ENCODE results near the gene FSTL5. TPM values are rescaled to one million over a fixed set of nuclear protein-coding genes. Genes with fewer than 3 reads are reported as not detected.
A peak's percentile ranks its signal among the peaks of the same experiment; 100 is the strongest.

FSTL5 gene
- total and polyA plus RNA-seq, 5 donors: 0.02 TPM; not detected in 4

- no peaks in the 10 kb centered on the region for H3K27me3 ChIP-seq (ENCODE audit: control insufficient read depth, insufficient read depth)
- intact Hi-C loops (cut with DNase I): no loop called here
- 55% methylated on average over 1 of the region's 1 CpG for WGBS
- H3K4me1 ChIP-seq (ENCODE audit: control insufficient read depth, insufficient read depth, low read length): no peaks in the 10 kb centered on the region
- no peak for ATAC-seq
- no peaks in the 10 kb centered on the region for H3K9me3 ChIP-seq (ENCODE audit: control insufficient read depth, low read length)
- H3K4me3 ChIP-seq (ENCODE audit: low read length): no peak overlapping the region
- no peak for DNase-seq
- no peak overlapping the region for H3K27ac ChIP-seq (ENCODE audit: low read length)
These were observed 466.9 kb downstream of the FSTL5 start for GRCh38 chr4:161696944-161697343.

- no peak for ATAC-seq
- Histone ChIP-seq H3K4me3 (ENCODE audit: low read length) (no peak overlapping the region), H3K9me3 (ENCODE audit: control insufficient read depth, low read length) (no peaks in the 10 kb centered on the region), H3K4me1 (ENCODE audit: control insufficient read depth, insufficient read depth, low read length) (no peaks in the 10 kb centered on the region), H3K27ac (ENCODE audit: low read length) (no peak overlapping the region), H3K27me3 (ENCODE audit: control insufficient read depth, insufficient read depth) (no peaks in the 10 kb centered on the region)
- WGBS: 31% methylated on average over 2 of the region's 2 CpGs
- DNase-seq: no peak
- intact Hi-C loops (cut with DNase I): no loop called here
These were observed 483.7 kb downstream of the FSTL5 start for GRCh38 chr4:161680146-161680545.

- no peak overlapping the region for H3K4me3 ChIP-seq (ENCODE audit: low read length)
- H3K9me3 ChIP-seq (ENCODE audit: control insufficient read depth, low read length): no peaks in the 10 kb centered on the region
- no peak overlapping the region for H3K27ac ChIP-seq (ENCODE audit: low read length)
- intact Hi-C loops (cut with DNase I): no loop called here
- H3K4me1 ChIP-seq (ENCODE audit: control insufficient read depth, insufficient read depth, low read length): no peaks in the 10 kb centered on the region
- no peak for DNase-seq
- 87% methylated on average over 7 of the region's 7 CpGs for WGBS
- H3K27me3 ChIP-seq (ENCODE audit: control insufficient read depth, insufficient read depth): no peaks in the 10 kb centered on the region
- ATAC-seq: no peak
These were observed 499.1 kb downstream of the FSTL5 start for GRCh38 chr4:161664740-161665139.

GRCh38 chr4:161663844-161664243 is 500.0 kb downstream of the FSTL5 start:
- Histone ChIP-seq H3K4me1 (ENCODE audit: control insufficient read depth, insufficient read depth, low read length) (no peaks in the 10 kb centered on the region), H3K27ac (ENCODE audit: low read length) (no peak overlapping the region), H3K27me3 (ENCODE audit: control insufficient read depth, insufficient read depth) (no peaks in the 10 kb centered on the region), H3K4me3 (ENCODE audit: low read length) (no peak overlapping the region), H3K9me3 (ENCODE audit: control insufficient read depth, low read length) (no peaks in the 10 kb centered on the region)
- no peak for ATAC-seq
- intact Hi-C loops (cut with DNase I): no loop called here
- WGBS: 90% methylated on average over 6 of the region's 6 CpGs
- no peak for DNase-seq

- Histone ChIP-seq H3K27me3 (ENCODE audit: control insufficient read depth, insufficient read depth) (no peaks in the 10 kb centered on the region), H3K4me3 (ENCODE audit: low read length) (no peak overlapping the region), H3K27ac (ENCODE audit: low read length) (no peak overlapping the region), H3K9me3 (ENCODE audit: control insufficient read depth, low read length) (no peaks in the 10 kb centered on the region), H3K4me1 (ENCODE audit: control insufficient read depth, insufficient read depth, low read length) (no peaks in the 10 kb centered on the region)
- 78% methylated on average over 2 of the region's 2 CpGs for WGBS
- intact Hi-C loops (cut with DNase I): no loop called here
- DNase-seq (no peak), ATAC-seq (no peak)
These were observed 505.1 kb downstream of the FSTL5 start for GRCh38 chr4:161658676-161659075.

GRCh38 chr4:161657616-161658015 is 506.2 kb downstream of the FSTL5 start:
- Histone ChIP-seq H3K27ac (ENCODE audit: low read length) (no peak overlapping the region), H3K4me3 (ENCODE audit: low read length) (no peak overlapping the region), H3K9me3 (ENCODE audit: control insufficient read depth, low read length) (no peaks in the 10 kb centered on the region), H3K27me3 (ENCODE audit: control insufficient read depth, insufficient read depth) (no peaks in the 10 kb centered on the region), H3K4me1 (ENCODE audit: control insufficient read depth, insufficient read depth, low read length) (no peaks in the 10 kb centered on the region)
- 41% methylated on average over 3 of the region's 3 CpGs for WGBS
- DNase-seq (no peak), ATAC-seq (no peak)
- intact Hi-C loops (cut with DNase I): no loop called here

- Histone ChIP-seq H3K4me1 (ENCODE audit: control insufficient read depth, insufficient read depth, low read length) (no peaks in the 10 kb centered on the region), H3K27ac (ENCODE audit: low read length) (no peak overlapping the region), H3K4me3 (ENCODE audit: low read length) (no peak overlapping the region), H3K27me3 (ENCODE audit: control insufficient read depth, insufficient read depth) (no peaks in the 10 kb centered on the region), H3K9me3 (ENCODE audit: control insufficient read depth, low read length) (no peaks in the 10 kb centered on the region)
- 53% methylated on average over 3 of the region's 3 CpGs for WGBS
- intact Hi-C loops (cut with DNase I): no loop called here
- DNase-seq (no peak), ATAC-seq (no peak)
These were observed 507.2 kb downstream of the FSTL5 start for GRCh38 chr4:161656594-161656993.

- no peak overlapping the region for H3K4me3 ChIP-seq (ENCODE audit: low read length)
- no peaks in the 10 kb centered on the region for H3K4me1 ChIP-seq (ENCODE audit: control insufficient read depth, insufficient read depth, low read length)
- no peaks in the 10 kb centered on the region for H3K27me3 ChIP-seq (ENCODE audit: control insufficient read depth, insufficient read depth)
- intact Hi-C loops (cut with DNase I): no loop called here
- no peaks in the 10 kb centered on the region for H3K9me3 ChIP-seq (ENCODE audit: control insufficient read depth, low read length)
- 89% methylated on average over 2 of the region's 2 CpGs for WGBS
- ATAC-seq (no peak), DNase-seq (no peak)
- H3K27ac ChIP-seq (ENCODE audit: low read length): no peak overlapping the region
These were observed 508.7 kb downstream of the FSTL5 start for GRCh38 chr4:161655148-161655547.

- 91% methylated on average over 1 of the region's 1 CpG for WGBS
- Histone ChIP-seq H3K4me1 (ENCODE audit: control insufficient read depth, insufficient read depth, low read length) (no peaks in the 10 kb centered on the region), H3K4me3 (ENCODE audit: low read length) (no peak overlapping the region), H3K27me3 (ENCODE audit: control insufficient read depth, insufficient read depth) (no peaks in the 10 kb centered on the region), H3K27ac (ENCODE audit: low read length) (no peak overlapping the region), H3K9me3 (ENCODE audit: control insufficient read depth, low read length) (no peaks in the 10 kb centered on the region)
- no peak for ATAC-seq
- intact Hi-C loops (cut with DNase I): no loop called here
- DNase-seq: no peak
These were observed 510.1 kb downstream of the FSTL5 start for GRCh38 chr4:161653697-161654096.

GRCh38 chr4:161651586-161651985 is 512.2 kb downstream of the FSTL5 start:
- Histone ChIP-seq H3K9me3 (ENCODE audit: control insufficient read depth, low read length) (no peaks in the 10 kb centered on the region), H3K4me1 (ENCODE audit: control insufficient read depth, insufficient read depth, low read length) (no peaks in the 10 kb centered on the region), H3K27me3 (ENCODE audit: control insufficient read depth, insufficient read depth) (no peaks in the 10 kb centered on the region), H3K4me3 (ENCODE audit: low read length) (no peak overlapping the region), H3K27ac (ENCODE audit: low read length) (no peak overlapping the region)
- ATAC-seq: no peak
- intact Hi-C loops (cut with DNase I): no loop called here
- no peak for DNase-seq
- 53% methylated on average over 2 of the region's 2 CpGs for WGBS

GRCh38 chr4:161650812-161651211 is 513.0 kb downstream of the FSTL5 start:
- WGBS: 52% methylated on average over 5 of the region's 5 CpGs
- Histone ChIP-seq H3K9me3 (ENCODE audit: control insufficient read depth, low read length) (no peaks in the 10 kb centered on the region), H3K4me1 (ENCODE audit: control insufficient read depth, insufficient read depth, low read length) (no peaks in the 10 kb centered on the region), H3K4me3 (ENCODE audit: low read length) (no peak overlapping the region), H3K27ac (ENCODE audit: low read length) (no peak overlapping the region), H3K27me3 (ENCODE audit: control insufficient read depth, insufficient read depth) (no peaks in the 10 kb centered on the region)
- ATAC-seq (no peak), DNase-seq (no peak)
- intact Hi-C loops (cut with DNase I): no loop called here

GRCh38 chr4:161647757-161648156 is 516.0 kb downstream of the FSTL5 start:
- WGBS: 87% methylated on average over 12 of the region's 12 CpGs
- Histone ChIP-seq H3K4me3 (ENCODE audit: low read length) (no peak overlapping the region), H3K27ac (ENCODE audit: low read length) (no peak overlapping the region), H3K27me3 (ENCODE audit: control insufficient read depth, insufficient read depth) (no peaks in the 10 kb centered on the region), H3K4me1 (ENCODE audit: control insufficient read depth, insufficient read depth, low read length) (no peaks in the 10 kb centered on the region), H3K9me3 (ENCODE audit: control insufficient read depth, low read length) (no peaks in the 10 kb centered on the region)
- ATAC-seq: no peak
- intact Hi-C loops (cut with DNase I): no loop called here
- peak in 1 of 3 donors; percentile 32 for DNase-seq

Data from right cardiac atrium (tissue), 5 donors.